ENCODE data around the gene TUBG1. TPM values are rescaled to one million over a fixed set of nuclear protein-coding genes. Genes with fewer than 3 reads are reported as not detected.

Gene TUBG1
- total and polyA plus RNA-seq, 11 donors = 31.5 to 112 (median 49.3) TPM

- ATAC-seq = no peak
- Histone ChIP-seq H3K27me3 (no peaks in the 10 kb centered on the region), H3K9me3 (no peaks in the 10 kb centered on the region), H3K4me1 (no peaks in the 10 kb centered on the region), H3K36me3 (no peaks in the 10 kb centered on the region), H3K27ac (no peak overlapping the region), H3K4me3 (no peak overlapping the region)
- intact Hi-C loops (cut with DNase I) = loop anchor here in 1 of 10 donors (10.0 kb wide), 1 partner anchor 522 kb away; no protein-coding TSS in a partner anchor
- WGBS, 4 donors = 70 to 79% (median 74%) methylated on average over 9 of the region's 9 CpGs
- TF ChIP-seq POLR2A (IDR thresholded peaks at IDR 0.05) = no peak
- no peak for TF ChIP-seq CTCF (IDR thresholded peaks at IDR 0.05)
- DNase-seq = no peak
Observed at GRCh38 chr17:42632949-42633444, 23.5 kb downstream of the TUBG1 start.

- Histone ChIP-seq H3K9me3 (no peaks in the 10 kb centered on the region), H3K27ac (no peak overlapping the region), H3K4me3 (no peak overlapping the region), H3K36me3 (no peaks in the 10 kb centered on the region), H3K27me3 (no peaks in the 10 kb centered on the region), H3K4me1 (no peaks in the 10 kb centered on the region)
- 80 to 88% (median 85%) methylated on average over 6 of the region's 7 CpGs for WGBS, 4 donors
- DNase-seq = no peak
- ATAC-seq = no peak
- intact Hi-C loops (cut with DNase I) = loop anchor here in 1 of 10 donors (10.0 kb wide), 1 partner anchor 515 kb away; no protein-coding TSS in a partner anchor
- TF ChIP-seq CTCF (IDR thresholded peaks at IDR 0.05) (no peak), POLR2A (IDR thresholded peaks at IDR 0.05) (no peak)
Observed at GRCh38 chr17:42639525-42640113, 30.1 kb downstream of the TUBG1 start.

DNA sequence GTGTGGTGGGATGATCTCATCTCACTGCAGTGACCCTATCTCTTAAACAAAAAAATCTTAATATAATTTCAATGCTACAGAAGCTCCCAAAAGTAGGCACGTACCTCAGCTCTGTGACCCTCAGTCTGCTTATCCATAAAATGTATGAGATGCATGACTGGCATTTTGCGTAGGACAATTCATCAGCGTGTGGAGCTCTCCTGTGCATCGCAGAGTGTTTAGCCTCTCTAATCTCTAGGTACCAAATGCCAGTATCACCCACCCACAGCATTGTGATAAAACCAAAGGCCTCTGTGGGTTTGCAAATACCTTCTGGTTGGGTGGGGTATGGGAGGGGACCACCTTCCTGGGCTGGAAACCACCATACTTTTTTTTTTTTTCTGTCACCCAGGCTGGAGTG lies 30.6 kb downstream of the TUBG1 start:
- intact Hi-C loops (cut with DNase I) = no loop called here
- WGBS, 4 donors = 78 to 94% (median 88%) methylated on average over 4 of the region's 4 CpGs
- Histone ChIP-seq H3K9me3 (no peaks in the 10 kb centered on the region), H3K27me3 (no peaks in the 10 kb centered on the region), H3K4me3 (no peak overlapping the region), H3K27ac (no peak overlapping the region), H3K36me3 (no peaks in the 10 kb centered on the region), H3K4me1 (no peaks in the 10 kb centered on the region)
- TF ChIP-seq POLR2A (IDR thresholded peaks at IDR 0.05) = no peak
- TF ChIP-seq CTCF (IDR thresholded peaks at IDR 0.05) = no peak
- ATAC-seq = no peak
- no peak for DNase-seq

DNA sequence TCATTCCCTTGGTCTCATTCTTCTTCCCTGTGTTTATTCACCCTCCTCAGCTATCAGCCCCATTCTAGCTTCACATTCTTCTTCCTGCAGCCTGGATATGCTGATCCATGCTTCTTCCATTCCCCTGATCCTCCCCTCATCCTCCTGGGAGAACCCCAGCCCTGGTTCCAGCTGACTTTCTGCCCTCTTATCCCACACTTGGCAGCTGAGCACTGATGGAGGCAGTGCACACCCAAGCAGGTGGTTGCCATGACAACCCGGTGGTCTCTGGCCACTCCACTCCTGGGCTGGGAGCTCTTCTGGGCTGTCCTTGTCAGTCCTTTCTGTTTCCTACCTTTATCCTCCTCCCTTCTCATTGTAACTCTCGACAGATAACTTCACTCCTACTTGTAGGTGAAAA lies 32.9 kb downstream of the TUBG1 start:
- Histone ChIP-seq H3K4me3 (no peak overlapping the region), H3K27me3 (no peaks in the 10 kb centered on the region), H3K27ac (no peak overlapping the region), H3K36me3 (no peaks in the 10 kb centered on the region), H3K9me3 (no peaks in the 10 kb centered on the region), H3K4me1 (no peaks in the 10 kb centered on the region)
- intact Hi-C loops (cut with DNase I) = no loop called here
- ATAC-seq = no peak
- DNase-seq = no peak
- TF ChIP-seq POLR2A (IDR thresholded peaks at IDR 0.05) (no peak), CTCF (IDR thresholded peaks at IDR 0.05) (no peak)
- WGBS, 4 donors = 21 to 30% (median 29%) methylated on average over 2 of the region's 2 CpGs

Data from heart left ventricle (tissue), 16 donors.